Trophoblast cell (in vitro differentiated cells and primary cell): ENCODE data around the gene PALS1.

Source experiments
- DNase-seq, 2 donors: peaks; one replicate each; pipeline ENCODE4 v3.0.0-alpha.2; 2016
- H2AFZ ChIP-seq: 2 replicates; pipeline ENCODE4 v1.6.1; 2013; ENCODE audit warnings: low read length, moderate library complexity, mild to moderate bottlenecking; ENCODE audit not compliant: insufficient read depth, poor library complexity
- H2AK5ac ChIP-seq: 2 replicates; pipeline ENCODE4 v1.6.1; 2013; ENCODE audit warnings: mild to moderate bottlenecking, low read length
- H2BK120ac ChIP-seq: 2 replicates; pipeline ENCODE4 v1.6.1; 2013; ENCODE audit warnings: low read length, mild to moderate bottlenecking, moderate library complexity; ENCODE audit not compliant: insufficient read depth, poor library complexity
- H2BK12ac ChIP-seq: 2 replicates; pipeline ENCODE4 v1.6.1; 2013; ENCODE audit warnings: mild to moderate bottlenecking, low read length, moderate library complexity
- H2BK5ac ChIP-seq: 2 replicates; pipeline ENCODE4 v1.6.1; 2013; ENCODE audit warnings: low read length, low read depth, moderate library complexity, mild to moderate bottlenecking; ENCODE audit not compliant: poor library complexity
- H3K14ac ChIP-seq: 2 replicates; pipeline ENCODE4 v1.6.1; 2013; ENCODE audit warnings: mild to moderate bottlenecking, low read length
- H3K18ac ChIP-seq: 2 replicates; pipeline ENCODE4 v1.6.1; 2013; ENCODE audit warnings: mild to moderate bottlenecking, low read length
- H3K23ac ChIP-seq: 2 replicates; pipeline ENCODE4 v1.6.1; 2013; ENCODE audit warnings: low read length
- H3K27ac ChIP-seq: 2 replicates; pipeline ENCODE4 v1.5.1; 2013; ENCODE audit warnings: low read depth, mild to moderate bottlenecking, inconsistent platforms, low read length, moderate library complexity
- H3K27me3 ChIP-seq: 2 replicates; pipeline ENCODE4 v1.6.1; 2013; ENCODE audit warnings: inconsistent platforms, mild to moderate bottlenecking, low read length, moderate library complexity; ENCODE audit not compliant: insufficient read depth
- H3K36me3 ChIP-seq, 2 experiments: 1 replicate in 1 of 2; 2 replicates in 1 of 2; pipeline ENCODE4 v1.6.1; 2013; ENCODE audit warnings: low read length in 2 of 2, mild to moderate bottlenecking in 2 of 2, moderate library complexity in 1 of 2; ENCODE audit not compliant: insufficient read depth in 2 of 2, control insufficient read depth in 1 of 2
- H3K4ac ChIP-seq: 2 replicates; pipeline ENCODE4 v1.6.1; 2013; ENCODE audit warnings: low read depth, mild to moderate bottlenecking, low read length, moderate library complexity
- H3K4me1 ChIP-seq, 2 experiments: 1 replicate in 1 of 2; 2 replicates in 1 of 2; pipeline ENCODE4 v1.6.1; 2013; ENCODE audit warnings: low read length in 2 of 2, mild to moderate bottlenecking in 2 of 2, moderate library complexity in 1 of 2; ENCODE audit not compliant: insufficient read depth in 2 of 2, control insufficient read depth in 1 of 2
- H3K4me2 ChIP-seq: 2 replicates; pipeline ENCODE4 v1.6.1; 2013; ENCODE audit warnings: inconsistent platforms, mild to moderate bottlenecking, low read length, moderate library complexity
- H3K4me3 ChIP-seq: 2 replicates; pipeline ENCODE4 v1.5.1; 2013; ENCODE audit warnings: mild to moderate bottlenecking, low read depth, low read length, inconsistent platforms
- H3K79me1 ChIP-seq: one replicate; pipeline ENCODE4 v1.6.1; 2013; ENCODE audit warnings: low read length
- H3K79me2 ChIP-seq: 2 replicates; pipeline ENCODE4 v1.6.1; 2013; ENCODE audit warnings: low read length, mild to moderate bottlenecking; ENCODE audit not compliant: control insufficient read depth, insufficient read depth, poor library complexity
- H3K9ac ChIP-seq: 2 replicates; pipeline ENCODE4 v1.6.1; 2013; ENCODE audit warnings: mild to moderate bottlenecking, low read length
- H3K9me3 ChIP-seq: 2 replicates; pipeline ENCODE4 v1.6.1; 2013; ENCODE audit warnings: low read depth, mild to moderate bottlenecking, control low read depth, inconsistent platforms, low read length; ENCODE audit not compliant: insufficient read depth
- H4K12ac ChIP-seq: 2 replicates; pipeline ENCODE4 v1.6.1; 2013; ENCODE audit warnings: low read depth, mild to moderate bottlenecking, low read length, moderate library complexity
- H4K8ac ChIP-seq: 2 replicates; pipeline ENCODE4 v1.6.1; 2013; ENCODE audit warnings: low read depth, mild to moderate bottlenecking, low read length, moderate library complexity
- H4K91ac ChIP-seq: one replicate; pipeline ENCODE4 v1.6.1; 2013; ENCODE audit warnings: low read depth, mild to moderate bottlenecking, low read length, moderate library complexity
- WGBS: extraction: QIAGEN DNeasy Blood & Tissue Kit; methylation state at CpG from one replicate; pipeline ENCODE4 v1.1.7; 2013; ENCODE audit warnings: missing lambda C conversion rate; ENCODE audit not compliant: insufficient read length, insufficient coverage; ENCODE audit errors: extremely low coverage; 5-methylcytosine and 5-hydroxymethylcytosine counted together

The PALS1 gene

GRCh38 chr14:67253076-67253635, 11.9 kb downstream of the PALS1 start:
- H3K79me2 ChIP-seq, result peaks cover 6% of the 10 kb centered on the region
- H3K14ac ChIP-seq, result no peak overlapping the region
- no peaks in the 10 kb centered on the region for H3K27me3 ChIP-seq
- H3K4me1 ChIP-seq, result peaks cover 0 to 4% of the 10 kb centered on the region in 2 experiments
- H4K8ac ChIP-seq, result no peak overlapping the region
- H4K12ac ChIP-seq, result no peak overlapping the region
- no peak overlapping the region for H3K4me3 ChIP-seq
- no CpG with 5 or more reads among the region's 2 CpGs for WGBS
- DNase-seq, result no peak
- H2AFZ ChIP-seq, result no peak overlapping the region
- no peak overlapping the region for H2BK5ac ChIP-seq
- no peak overlapping the region for H3K4ac ChIP-seq
- H3K9ac ChIP-seq, result no peak overlapping the region
- H3K27ac ChIP-seq, result no peak overlapping the region
- no peak overlapping the region for H4K91ac ChIP-seq
- no peak overlapping the region for H3K4me2 ChIP-seq
- no peak overlapping the region for H3K23ac ChIP-seq
- H3K18ac ChIP-seq, result no peak overlapping the region
- H3K9me3 ChIP-seq, result no peaks in the 10 kb centered on the region
- no peak overlapping the region for H2BK120ac ChIP-seq
- no peaks in the 10 kb centered on the region for H3K79me1 ChIP-seq
- H3K36me3 ChIP-seq, result no peaks in the 10 kb centered on the region
- no peak overlapping the region for H2AK5ac ChIP-seq
- H2BK12ac ChIP-seq, result no peak overlapping the region

DNA sequence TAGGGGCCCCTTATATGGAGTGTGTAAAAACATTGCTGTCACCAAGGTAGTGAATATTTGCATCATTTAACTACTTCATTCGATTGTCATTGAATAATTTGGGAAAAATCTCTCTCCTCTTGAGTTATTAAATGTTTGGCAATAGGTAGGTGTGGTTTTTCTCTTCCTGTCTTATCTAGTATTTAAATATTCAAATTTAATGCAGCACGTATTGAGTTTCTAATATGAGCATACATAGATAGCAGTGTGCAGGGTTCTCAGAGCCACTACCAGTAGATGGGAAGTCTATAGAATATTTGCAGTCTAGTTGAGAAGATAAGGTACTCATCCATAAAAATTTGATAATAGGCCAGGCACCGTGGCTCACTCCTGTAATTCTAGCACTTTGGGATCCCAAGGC, 16.7 kb downstream of the PALS1 start:
- Histone ChIP-seq H3K18ac (no peak overlapping the region), H4K12ac (no peak overlapping the region), H3K4ac (peak overlapping the region; percentile 12), H3K79me2 (peaks cover 2% of the 10 kb centered on the region), H3K79me1 (no peaks in the 10 kb centered on the region), H4K8ac (no peak overlapping the region), H3K36me3 (peaks cover 1 to 3% of the 10 kb centered on the region in 2 experiments), H3K23ac (no peak overlapping the region), H3K14ac (no peak overlapping the region), H3K27ac (no peak overlapping the region), H2AK5ac (no peak overlapping the region), H3K4me2 (no peak overlapping the region), H3K4me3 (no peak overlapping the region), H3K9ac (no peak overlapping the region), H4K91ac (no peak overlapping the region), H3K4me1 (no peaks in the 10 kb centered on the region), H3K9me3 (no peaks in the 10 kb centered on the region), H2AFZ (no peak overlapping the region), H3K27me3 (no peaks in the 10 kb centered on the region), H2BK5ac (no peak overlapping the region), H2BK120ac (no peak overlapping the region), H2BK12ac (no peak overlapping the region)
- DNase-seq, result no peak
- WGBS, result no CpG with 5 or more reads among the region's 3 CpGs

- peaks cover 2% of the 10 kb centered on the region for H3K79me2 ChIP-seq
- H3K4me2 ChIP-seq, result no peak overlapping the region
- no peak overlapping the region for H2BK5ac ChIP-seq
- H3K9ac ChIP-seq, result no peak overlapping the region
- no peak overlapping the region for H2AFZ ChIP-seq
- no peak overlapping the region for H4K8ac ChIP-seq
- H3K79me1 ChIP-seq, result no peaks in the 10 kb centered on the region
- H2BK12ac ChIP-seq, result no peak overlapping the region
- H3K27ac ChIP-seq, result no peak overlapping the region
- no peak overlapping the region for H3K4me3 ChIP-seq
- no CpG with 5 or more reads among the region's 1 CpG for WGBS
- DNase-seq, result no peak
- H3K14ac ChIP-seq, result no peak overlapping the region
- H3K27me3 ChIP-seq, result no peaks in the 10 kb centered on the region
- no peak overlapping the region for H2AK5ac ChIP-seq
- H4K91ac ChIP-seq, result no peak overlapping the region
- H4K12ac ChIP-seq, result no peak overlapping the region
- peaks cover 1 to 3% of the 10 kb centered on the region in 2 experiments for H3K36me3 ChIP-seq
- no peak overlapping the region for H2BK120ac ChIP-seq
- no peak overlapping the region for H3K23ac ChIP-seq
- H3K9me3 ChIP-seq, result no peaks in the 10 kb centered on the region
- peaks cover 0 to 4% of the 10 kb centered on the region in 2 experiments for H3K4me1 ChIP-seq
- no peak overlapping the region for H3K4ac ChIP-seq
- H3K18ac ChIP-seq, result no peak overlapping the region
Measured at GRCh38 chr14:67260965-67261364, 19.7 kb downstream of the PALS1 start.

GRCh38 chr14:67263499-67264149, 22.4 kb downstream of the PALS1 start:
- H3K9ac ChIP-seq, result no peak overlapping the region
- H2AK5ac ChIP-seq, result no peak overlapping the region
- DNase-seq, result no peak
- H2AFZ ChIP-seq, result no peak overlapping the region
- H4K91ac ChIP-seq, result no peak overlapping the region
- H3K27ac ChIP-seq, result no peak overlapping the region
- H3K27me3 ChIP-seq, result no peaks in the 10 kb centered on the region
- WGBS, result no CpG with 5 or more reads among the region's 5 CpGs
- H3K9me3 ChIP-seq, result no peaks in the 10 kb centered on the region
- no peak overlapping the region for H2BK5ac ChIP-seq
- H3K36me3 ChIP-seq, result peaks cover 1% of the 10 kb centered on the region in 2 experiments
- H3K4me3 ChIP-seq, result no peak overlapping the region
- no peak overlapping the region for H3K4me2 ChIP-seq
- no peak overlapping the region for H2BK120ac ChIP-seq
- H3K23ac ChIP-seq, result no peak overlapping the region
- no peak overlapping the region for H2BK12ac ChIP-seq
- H4K8ac ChIP-seq, result no peak overlapping the region
- no peak overlapping the region for H4K12ac ChIP-seq
- no peak overlapping the region for H3K18ac ChIP-seq
- no peaks in the 10 kb centered on the region for H3K79me2 ChIP-seq
- peaks cover 3 to 10% of the 10 kb centered on the region in 2 experiments for H3K4me1 ChIP-seq
- no peaks in the 10 kb centered on the region for H3K79me1 ChIP-seq
- no peak overlapping the region for H3K14ac ChIP-seq
- no peak overlapping the region for H3K4ac ChIP-seq
